Stomach smooth muscle (tissue), 2 donors: ENCODE data around the gene PIEZO2.

Experiments
- H3K27ac ChIP-seq: one replicate; pipeline ENCODE4 v1.7.0; 2013; ENCODE audit warnings: mild to moderate bottlenecking, low read length, inconsistent platforms
- H3K27me3 ChIP-seq, 2 donors: one replicate each; pipeline ENCODE4 v1.7.0; 2013; ENCODE audit warnings: low read length in 2 of 2; ENCODE audit not compliant: insufficient read depth in 2 of 2, control insufficient read depth in 1 of 2
- H3K36me3 ChIP-seq, 2 donors: one replicate each; pipeline ENCODE4 v1.7.0; 2013; ENCODE audit warnings: low read length in 2 of 2; ENCODE audit not compliant: control insufficient read depth in 2 of 2, insufficient read depth in 2 of 2
- H3K4me1 ChIP-seq: one replicate; pipeline ENCODE4 v1.7.0; 2013; ENCODE audit warnings: low read length; ENCODE audit not compliant: control insufficient read depth, insufficient read depth
- H3K4me3 ChIP-seq, 2 donors: one replicate each; pipeline ENCODE4 v1.7.0; 2013; ENCODE audit warnings: low read length in 2 of 2
- H3K9ac ChIP-seq, 2 donors: one replicate each; pipeline ENCODE4 v1.7.0; 2013; ENCODE audit warnings: low read length in 2 of 2, mild to moderate bottlenecking in 1 of 2
- H3K9me3 ChIP-seq, 2 donors: one replicate each; pipeline ENCODE4 v1.7.0; 2013; ENCODE audit warnings: low read length in 2 of 2; ENCODE audit not compliant: control insufficient read depth in 2 of 2
- donor health status: healthy.
- donor health status: Pancreatic carcinoma.

PIEZO2 gene

GRCh38 chr18:11113046-11113548, 36.3 kb downstream of the PIEZO2 start:
- Histone ChIP-seq H3K27ac (no peak overlapping the region), H3K4me3 (no peak overlapping the region), H3K9ac (no peak overlapping the region), H3K27me3 (no peaks in the 10 kb centered on the region), H3K4me1 (no peaks in the 10 kb centered on the region), H3K36me3 (no peaks in the 10 kb centered on the region), H3K9me3 (peaks cover 0 to 2% of the 10 kb centered on the region in 2 donors)

DNA sequence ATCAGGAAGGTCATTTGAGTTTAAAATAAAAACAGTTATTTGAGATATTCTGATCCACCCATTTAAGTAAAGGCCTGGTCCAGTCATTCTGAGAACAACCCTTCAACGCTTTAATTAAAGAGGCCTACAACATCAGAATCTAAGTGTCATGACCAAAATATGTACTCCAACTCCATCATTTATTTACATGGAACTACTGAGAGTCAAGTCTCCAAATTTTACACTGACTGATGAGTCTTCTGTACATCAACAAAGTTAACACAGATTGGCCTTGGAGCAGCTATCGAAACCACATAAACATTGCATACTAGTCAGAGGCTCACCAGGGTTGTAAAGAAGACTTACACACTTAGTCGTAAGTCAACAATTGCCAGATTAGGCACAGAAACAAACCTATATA, 37.1 kb downstream of the PIEZO2 start:
- Histone ChIP-seq H3K4me1 (no peaks in the 10 kb centered on the region), H3K36me3 (no peaks in the 10 kb centered on the region), H3K9me3 (peaks cover 0 to 2% of the 10 kb centered on the region in 2 donors), H3K27ac (no peak overlapping the region), H3K9ac (no peak overlapping the region), H3K4me3 (no peak overlapping the region), H3K27me3 (no peaks in the 10 kb centered on the region)

DNA sequence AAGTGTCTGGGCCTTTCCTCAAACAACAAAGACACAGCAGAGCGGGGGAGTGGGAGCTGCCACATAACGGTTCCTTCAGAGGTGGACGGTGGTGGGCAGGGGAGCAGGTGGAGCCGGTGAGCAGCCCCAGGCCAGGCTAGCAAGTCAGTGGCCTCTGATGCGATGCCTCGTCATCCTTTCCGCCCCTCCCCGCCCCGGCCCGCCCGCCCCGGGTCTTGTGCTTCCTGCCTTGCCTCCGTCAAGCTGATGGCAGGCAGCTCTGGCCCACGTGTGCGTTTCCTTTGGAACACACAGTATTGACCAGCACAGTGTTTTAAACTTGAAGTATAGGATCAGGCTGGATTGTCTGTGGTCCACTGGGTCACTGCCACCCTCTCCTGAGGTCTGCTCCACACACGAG, 38.9 kb downstream of the PIEZO2 start:
- H3K4me3 ChIP-seq: no peak overlapping the region

GRCh38 chr18:11108947-11109346, 40.4 kb downstream of the PIEZO2 start:
- H3K9ac ChIP-seq: no peak overlapping the region
- peaks cover 0 to 2% of the 10 kb centered on the region in 2 donors for H3K9me3 ChIP-seq
- no peaks in the 10 kb centered on the region for H3K27me3 ChIP-seq
- H3K4me3 ChIP-seq: no peak overlapping the region
- H3K36me3 ChIP-seq: no peaks in the 10 kb centered on the region
- no peak overlapping the region for H3K27ac ChIP-seq
- no peaks in the 10 kb centered on the region for H3K4me1 ChIP-seq

More for the DNA sequence above, 38.9 kb downstream of the PIEZO2 start:
- Histone ChIP-seq H3K4me1 (no peaks in the 10 kb centered on the region), H3K27me3 (no peaks in the 10 kb centered on the region), H3K9me3 (peaks cover 0 to 2% of the 10 kb centered on the region in 2 donors), H3K36me3 (no peaks in the 10 kb centered on the region), H3K9ac (no peak overlapping the region), H3K27ac (no peak overlapping the region)

GRCh38 chr18:11106894-11107293, 42.5 kb downstream of the PIEZO2 start:
- Histone ChIP-seq H3K9ac (no peak overlapping the region), H3K27me3 (no peaks in the 10 kb centered on the region), H3K36me3 (no peaks in the 10 kb centered on the region), H3K4me1 (no peaks in the 10 kb centered on the region), H3K27ac (no peak overlapping the region), H3K9me3 (no peaks in the 10 kb centered on the region), H3K4me3 (no peak overlapping the region)

DNA sequence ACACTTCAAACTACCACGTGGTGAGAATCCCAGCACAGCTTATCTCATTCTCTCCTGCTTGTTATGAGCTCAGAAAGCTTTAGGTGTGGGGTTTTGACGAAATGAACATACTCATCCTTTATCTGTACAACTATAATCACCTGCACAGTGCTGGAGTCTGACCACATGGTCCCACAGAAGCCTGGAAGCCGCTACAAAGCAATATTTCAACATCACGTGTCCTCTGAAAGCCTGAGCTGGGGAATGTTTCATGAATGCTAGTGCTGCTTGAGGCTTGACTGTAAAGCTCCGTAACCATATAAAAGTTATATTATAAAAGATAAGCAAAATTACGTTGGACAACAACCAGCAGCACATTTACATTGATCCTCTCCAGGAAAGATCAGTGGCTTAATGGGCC, 43.9 kb downstream of the PIEZO2 start:
- Histone ChIP-seq H3K36me3 (no peaks in the 10 kb centered on the region), H3K4me3 (no peak overlapping the region), H3K27me3 (no peaks in the 10 kb centered on the region), H3K27ac (no peak overlapping the region), H3K9ac (no peak overlapping the region), H3K4me1 (no peaks in the 10 kb centered on the region), H3K9me3 (peaks cover 0 to 5% of the 10 kb centered on the region in 2 donors)

- Histone ChIP-seq H3K27ac (no peak overlapping the region), H3K36me3 (no peaks in the 10 kb centered on the region), H3K4me3 (no peak overlapping the region), H3K27me3 (no peaks in the 10 kb centered on the region), H3K9ac (no peak overlapping the region), H3K4me1 (no peaks in the 10 kb centered on the region), H3K9me3 (peaks cover 0 to 5% of the 10 kb centered on the region in 2 donors)
Observed at GRCh38 chr18:11104307-11104706, 45.1 kb downstream of the PIEZO2 start.

- H3K36me3 ChIP-seq: no peaks in the 10 kb centered on the region
- H3K4me3 ChIP-seq: no peak overlapping the region
- H3K9me3 ChIP-seq: peaks cover 0 to 5% of the 10 kb centered on the region in 2 donors
- no peak overlapping the region for H3K9ac ChIP-seq
- H3K4me1 ChIP-seq: no peaks in the 10 kb centered on the region
- H3K27ac ChIP-seq: no peak overlapping the region
- H3K27me3 ChIP-seq: no peaks in the 10 kb centered on the region
Observed at GRCh38 chr18:11096839-11097750, 52.3 kb downstream of the PIEZO2 start.

DNA sequence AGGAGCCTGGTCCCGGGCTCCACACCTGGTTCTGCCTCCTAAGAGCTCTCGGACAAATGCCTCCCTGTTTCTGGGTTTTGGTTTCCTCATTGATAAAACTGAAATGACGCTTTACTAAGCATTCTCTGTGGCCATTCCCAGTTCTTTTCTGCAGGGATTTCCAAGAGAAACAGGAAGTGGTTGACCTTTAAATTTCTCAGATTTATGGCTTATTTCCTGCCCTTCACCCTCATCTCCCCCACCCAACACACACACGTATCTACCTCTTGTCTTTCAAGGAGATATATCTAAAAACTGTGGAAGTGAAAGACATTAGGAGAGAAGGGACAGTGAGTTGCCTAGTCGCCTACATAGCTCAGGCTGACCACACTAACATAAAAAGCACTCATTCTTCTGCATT, 53.0 kb downstream of the PIEZO2 start:
- Histone ChIP-seq H3K36me3 (no peaks in the 10 kb centered on the region), H3K27me3 (no peaks in the 10 kb centered on the region), H3K4me3 (no peak overlapping the region), H3K9me3 (peaks cover 0 to 5% of the 10 kb centered on the region in 2 donors), H3K4me1 (no peaks in the 10 kb centered on the region), H3K27ac (no peak overlapping the region), H3K9ac (no peak overlapping the region)

DNA sequence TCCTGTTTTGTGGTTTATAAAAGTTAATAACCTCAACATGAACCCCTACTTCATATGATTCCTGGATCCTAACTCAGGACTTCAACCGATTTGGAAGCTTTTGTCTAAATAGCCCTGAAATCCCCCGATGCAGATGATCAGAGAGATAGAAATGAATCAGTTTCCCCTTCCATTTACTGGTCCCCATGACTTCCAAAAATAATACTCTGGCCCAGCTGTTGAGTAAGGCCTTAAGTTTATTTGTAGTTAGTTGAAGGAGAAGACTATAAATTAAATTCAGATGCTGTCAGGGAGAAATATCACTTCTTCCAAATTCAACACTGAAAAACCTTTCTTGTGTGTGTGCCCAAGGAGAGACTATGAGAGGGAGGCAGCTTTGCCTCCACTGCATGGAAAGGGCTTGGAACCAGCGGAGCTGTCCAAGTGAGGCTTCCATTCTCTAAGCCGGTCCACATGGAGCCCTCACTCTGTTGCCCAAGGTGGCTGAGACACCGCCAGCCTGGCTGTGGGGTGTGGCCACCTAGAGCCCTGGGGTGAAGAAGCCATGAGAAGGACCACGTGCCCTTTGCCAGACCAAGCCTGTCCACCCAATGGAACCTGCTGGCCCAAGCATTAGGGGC, 53.6 kb downstream of the PIEZO2 start:
- Histone ChIP-seq H3K9ac (no peak overlapping the region), H3K27me3 (no peaks in the 10 kb centered on the region), H3K4me1 (no peaks in the 10 kb centered on the region), H3K36me3 (no peaks in the 10 kb centered on the region), H3K9me3 (peaks cover 0 to under 1% of the 10 kb centered on the region in 2 donors), H3K27ac (no peak overlapping the region), H3K4me3 (no peak overlapping the region)

- H3K9ac ChIP-seq: no peak overlapping the region
- no peak overlapping the region for H3K27ac ChIP-seq
- H3K9me3 ChIP-seq: no peaks in the 10 kb centered on the region
- H3K36me3 ChIP-seq: no peaks in the 10 kb centered on the region
- H3K4me3 ChIP-seq: no peak overlapping the region
- H3K27me3 ChIP-seq: no peaks in the 10 kb centered on the region
- H3K4me1 ChIP-seq: no peaks in the 10 kb centered on the region
Observed at GRCh38 chr18:11095211-11095610, 54.2 kb downstream of the PIEZO2 start.
